GM18951 (cell line): Measurements from ENCODE around the gene NOPCHAP1.
"Not testable (repeated sequence)": the region's sequence is repeated elsewhere in the genome, so short reads cannot be mapped to it uniquely, and the experiment has no call there.

Experiments
- POLR2A ChIP-seq: IDR thresholded peaks from 4 replicates; pipeline ENCODE4 v1.6.1; 2011; ENCODE audit warnings: mild to moderate bottlenecking; ENCODE audit not compliant: insufficient read length, insufficient read depth; ENCODE audit errors: extremely low read depth
- in situ Hi-C: fragments of 300-500 bp; cut with MboI; formaldehyde crosslinking; loops from one replicate; pipeline ENCODE4 v1.12.0; 2022; ENCODE audit warnings: low sequenced_read_pairs, mixed read lengths, inconsistent platforms; ENCODE audit not compliant: unreplicated experiment

NOPCHAP1 gene

DNA sequence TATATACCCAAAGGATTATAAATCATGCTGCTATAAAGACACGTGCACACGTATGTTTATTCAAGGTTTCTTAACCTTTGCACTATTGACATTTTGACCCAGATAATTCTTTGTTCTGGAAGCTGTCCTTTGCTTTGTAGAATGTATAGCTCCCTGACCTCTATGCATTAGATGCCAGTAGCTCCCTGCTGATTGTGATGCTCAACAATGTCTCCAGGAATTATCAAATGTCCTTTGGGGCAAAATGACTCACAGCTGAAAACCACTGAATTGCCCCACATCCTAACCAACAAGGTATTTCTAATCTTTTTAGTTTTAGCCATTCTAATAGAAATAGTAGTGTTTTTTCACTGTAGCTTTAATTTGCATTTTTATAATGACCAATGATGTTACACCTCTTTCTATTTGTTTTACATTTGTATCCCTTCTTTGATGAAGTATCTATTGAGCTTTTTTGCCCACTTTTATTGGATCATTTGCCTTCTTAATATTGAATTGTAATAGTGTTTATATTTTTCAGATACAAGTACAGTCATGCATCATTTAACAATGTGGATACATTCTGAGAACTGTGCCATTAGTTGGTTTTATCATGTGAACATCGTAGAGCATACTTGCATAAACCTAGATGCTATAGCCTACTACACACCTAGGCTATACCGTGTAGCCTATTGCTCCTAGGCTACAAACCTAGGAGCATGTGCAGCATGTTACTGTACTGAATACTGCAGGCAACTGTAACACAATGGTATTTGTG, 10.4 kb upstream of the NOPCHAP1 start:
- no peak for TF ChIP-seq POLR2A
- in situ Hi-C loops: no loop called here

DNA sequence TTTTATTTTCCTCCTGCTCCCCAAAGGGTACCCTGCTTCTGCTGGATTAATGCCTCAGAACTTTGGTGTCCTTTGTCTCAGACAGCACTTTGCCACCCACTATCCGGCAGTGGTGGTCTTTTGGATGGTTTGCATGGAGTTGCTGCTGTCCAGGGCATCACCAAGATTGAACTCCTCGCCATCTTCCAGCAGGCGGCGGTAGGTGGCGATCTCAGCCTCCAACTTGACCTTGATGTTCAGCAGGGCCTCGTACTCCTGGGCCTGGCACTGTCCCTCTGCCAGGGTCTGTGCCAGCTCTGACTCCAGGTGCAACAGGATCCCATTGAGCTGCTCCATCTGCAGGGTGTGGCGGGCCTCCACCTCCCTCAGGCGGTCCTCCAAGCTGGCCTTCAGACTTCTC, 9.4 kb upstream of the NOPCHAP1 start:
- in situ Hi-C loops: no loop called here
- TF ChIP-seq POLR2A: no peak

DNA sequence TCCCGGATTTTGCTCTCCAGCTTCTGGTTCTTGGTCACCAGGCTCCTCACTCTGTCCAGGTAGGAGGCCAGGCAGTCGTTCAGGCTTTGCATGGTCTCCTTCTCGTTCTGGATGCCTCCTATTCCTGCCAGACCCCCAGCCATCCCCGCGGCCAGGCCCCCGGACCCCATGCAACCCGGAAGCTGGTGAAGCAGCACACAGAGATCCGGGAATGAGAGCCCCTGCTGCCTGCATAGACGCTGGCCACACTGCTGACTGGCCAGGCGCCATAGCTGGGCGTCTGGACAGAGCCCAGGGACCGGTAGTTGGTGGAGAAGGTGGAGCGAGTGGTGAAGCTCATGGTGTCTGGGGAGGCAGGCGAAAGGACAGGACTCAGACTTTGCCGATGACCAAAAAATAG, 8.4 kb upstream of the NOPCHAP1 start:
- in situ Hi-C loops: not testable (repeated sequence)

DNA sequence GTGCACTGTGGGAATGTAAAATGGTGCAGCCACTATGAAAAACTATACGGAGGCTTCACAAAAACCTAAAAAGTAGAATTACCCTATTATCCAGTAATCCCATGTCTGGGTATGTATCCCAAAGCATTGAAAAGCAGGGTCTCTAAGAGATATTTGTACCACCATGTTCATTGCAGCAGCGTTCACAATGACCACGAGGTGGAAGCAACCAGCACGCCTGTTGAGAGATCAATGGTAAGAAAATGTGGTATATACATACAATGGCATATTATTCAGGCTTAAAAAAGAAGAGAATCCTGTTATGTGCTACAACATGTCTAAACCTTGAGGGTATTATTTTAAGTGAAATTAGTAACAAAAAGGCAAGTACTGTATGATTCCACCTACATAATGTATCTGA, 910 bp upstream of the NOPCHAP1 start:
- in situ Hi-C loops: no loop called here

DNA sequence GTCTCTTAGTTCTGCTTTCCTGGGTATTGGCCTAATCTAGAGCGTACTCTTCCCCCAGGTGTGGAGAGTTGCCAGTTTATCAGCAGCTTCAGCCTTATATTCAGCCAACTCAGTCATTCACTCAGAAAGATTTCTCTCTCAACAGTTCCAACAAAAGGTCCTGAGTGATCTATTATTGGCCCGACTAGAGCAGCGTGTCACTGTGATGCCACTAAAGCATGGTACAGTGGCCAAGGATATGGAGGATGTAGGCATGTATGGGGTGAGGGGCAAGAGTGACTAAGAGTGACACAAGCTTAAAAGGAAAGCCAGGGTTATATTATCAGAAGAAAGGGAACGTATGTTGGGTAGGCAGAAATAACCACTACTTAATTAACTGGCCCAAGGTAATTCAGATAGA, 4.8 kb downstream of the NOPCHAP1 start:
- in situ Hi-C loops: no loop called here
- TF ChIP-seq POLR2A: no peak

More for the DNA sequence above, 910 bp upstream of the NOPCHAP1 start:
- no peak for TF ChIP-seq POLR2A

DNA sequence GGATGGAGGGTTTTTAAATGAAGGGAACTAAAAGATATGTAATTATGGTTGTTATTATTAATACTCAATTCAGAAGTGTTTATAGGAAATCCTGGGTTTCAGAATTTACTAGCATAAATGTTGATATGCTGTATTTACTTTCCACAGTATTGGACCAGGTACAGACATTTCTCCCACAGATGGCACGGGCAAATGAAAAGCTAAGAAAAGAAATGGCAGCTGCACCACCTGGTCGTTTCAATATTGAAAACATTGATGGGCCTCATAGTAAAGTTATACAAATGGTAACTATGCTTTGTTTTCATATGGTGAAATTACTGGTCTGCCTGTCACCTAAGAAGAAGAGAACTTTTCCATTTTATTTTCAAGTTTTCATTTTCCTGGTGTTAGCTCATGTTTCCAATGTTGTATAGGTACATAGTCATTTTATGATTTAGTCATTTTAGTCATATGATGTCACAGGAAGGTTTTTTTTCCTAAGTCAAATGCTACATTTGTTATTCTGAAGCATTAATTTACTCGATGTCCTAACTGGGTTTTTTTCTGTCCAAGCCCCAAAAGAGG, 5.5 kb downstream of the NOPCHAP1 start:
- in situ Hi-C loops: no loop called here
- TF ChIP-seq POLR2A: no peak

DNA sequence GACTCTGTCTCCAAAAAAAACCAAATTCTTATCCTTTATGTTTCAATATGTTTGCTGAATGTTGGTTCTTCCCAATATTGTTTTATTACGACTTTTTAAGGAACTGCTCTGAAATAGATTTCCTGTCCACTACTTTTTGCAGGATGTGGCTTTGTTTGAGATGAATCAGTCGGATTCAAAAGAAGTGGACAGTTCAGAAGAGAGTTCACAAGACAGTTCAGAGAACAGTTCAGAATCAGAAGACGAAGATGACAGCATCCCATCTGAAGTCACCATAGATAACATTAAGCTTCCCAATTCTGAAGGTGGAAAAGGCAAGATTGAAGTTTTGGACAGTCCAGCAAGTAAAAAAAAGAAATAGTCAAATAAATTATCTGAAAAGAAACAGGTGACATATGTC, 8.2 kb downstream of the NOPCHAP1 start:
- no peak for TF ChIP-seq POLR2A
- in situ Hi-C loops: no loop called here

DNA sequence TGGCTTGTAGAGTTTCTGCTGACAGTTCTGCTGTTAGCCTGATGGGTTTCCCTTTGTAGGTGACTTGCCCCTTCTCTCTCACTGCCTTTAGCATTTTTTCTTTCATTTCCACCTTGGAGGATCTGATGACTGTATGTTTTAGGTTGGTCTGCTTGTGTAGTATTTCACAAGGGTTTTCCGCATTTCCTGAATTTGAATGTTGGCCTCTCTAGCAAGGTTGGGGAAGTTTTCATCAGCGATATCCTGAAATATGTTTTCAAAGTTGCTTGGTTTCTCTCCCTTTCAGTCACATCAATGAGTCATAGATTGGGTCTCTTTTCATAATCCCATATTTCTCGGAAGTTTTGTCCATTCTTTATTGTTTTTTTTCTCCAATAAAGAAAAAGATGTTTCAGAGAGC, 11.4 kb downstream of the NOPCHAP1 start:
- in situ Hi-C loops: no loop called here
- no peak for TF ChIP-seq POLR2A

DNA sequence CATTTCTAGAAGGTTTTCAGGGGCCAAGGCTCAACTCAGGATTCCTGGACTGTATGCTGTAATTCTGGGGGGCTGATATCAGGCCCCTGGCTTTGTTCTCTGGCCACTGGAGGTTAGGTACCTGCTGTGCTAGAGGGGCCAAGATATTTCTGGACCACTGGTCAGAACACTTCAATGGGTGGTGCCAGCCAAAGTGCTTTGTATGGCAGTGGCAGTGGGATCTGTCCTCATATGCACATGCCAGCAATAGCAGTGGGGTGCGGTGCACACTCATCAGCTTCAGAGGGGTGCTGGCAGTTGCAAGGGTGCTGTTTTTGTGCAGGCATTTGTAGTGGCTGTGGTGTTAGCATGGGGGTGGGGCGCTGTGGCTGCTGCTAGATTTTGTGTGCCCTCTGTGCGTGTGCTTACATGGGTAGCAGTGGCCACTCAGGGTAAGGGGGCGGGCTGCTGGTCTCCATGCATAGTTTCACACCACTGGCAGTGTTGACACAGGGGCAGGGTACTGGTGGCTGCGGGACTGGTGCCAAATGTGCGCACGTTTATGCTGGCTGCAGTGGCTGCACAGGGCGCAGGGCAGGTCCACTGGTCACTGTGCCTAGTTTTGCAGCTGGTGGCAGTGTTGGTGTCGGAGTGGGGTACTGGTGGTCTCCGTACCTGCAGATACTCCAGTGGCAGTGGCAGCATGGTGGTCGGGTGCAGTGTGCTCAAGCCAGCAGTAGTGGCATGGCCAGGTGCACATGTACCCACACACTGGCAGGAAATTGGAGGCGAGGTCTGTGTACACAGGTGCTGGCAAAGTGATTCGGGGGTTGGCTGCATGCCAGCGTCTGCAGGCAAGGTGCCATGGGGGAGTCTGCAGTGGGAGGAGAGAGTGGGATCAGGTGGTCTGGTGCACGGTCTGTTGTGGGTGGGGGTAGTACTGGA, 12.6 kb downstream of the NOPCHAP1 start:
- in situ Hi-C loops: no loop called here
- no peak for TF ChIP-seq POLR2A

DNA sequence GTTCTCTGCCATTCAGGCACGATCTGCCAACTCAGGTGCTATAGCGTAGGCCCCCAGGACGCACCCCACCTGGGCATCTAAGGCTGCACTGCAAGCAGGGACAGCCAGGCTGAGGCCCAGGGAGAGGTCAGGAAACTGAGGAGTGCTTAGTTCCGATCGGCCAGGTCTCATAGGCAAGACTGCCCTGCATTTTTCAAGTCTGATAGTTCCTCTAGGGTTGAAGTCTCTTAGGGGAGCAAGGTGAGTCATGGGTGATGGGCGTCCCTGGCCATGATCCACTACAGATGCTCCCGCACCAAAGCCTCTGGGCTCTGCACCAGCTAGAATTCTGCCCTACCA, 13.2 kb downstream of the NOPCHAP1 start:
- in situ Hi-C loops: no loop called here
- no peak for TF ChIP-seq POLR2A

DNA sequence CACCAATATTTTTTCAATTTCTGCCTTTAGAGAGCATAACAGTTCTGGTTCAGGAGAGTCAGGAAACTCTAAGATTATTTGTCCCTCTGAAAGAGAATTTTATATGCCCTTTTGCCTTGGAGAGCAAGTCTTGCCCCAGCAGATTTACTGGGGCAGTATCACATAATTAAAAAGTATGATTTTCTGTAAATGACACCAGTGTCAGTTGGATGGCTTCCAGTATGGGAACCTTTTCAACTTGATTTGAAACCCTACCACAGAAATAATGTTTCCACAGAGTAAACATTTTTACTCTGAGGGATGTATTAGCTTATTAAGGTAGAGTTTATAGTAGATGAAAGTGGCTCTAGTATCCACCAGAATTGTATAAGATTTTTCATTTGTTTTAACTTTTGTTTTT, 15.4 kb downstream of the NOPCHAP1 start:
- in situ Hi-C loops: no loop called here

DNA sequence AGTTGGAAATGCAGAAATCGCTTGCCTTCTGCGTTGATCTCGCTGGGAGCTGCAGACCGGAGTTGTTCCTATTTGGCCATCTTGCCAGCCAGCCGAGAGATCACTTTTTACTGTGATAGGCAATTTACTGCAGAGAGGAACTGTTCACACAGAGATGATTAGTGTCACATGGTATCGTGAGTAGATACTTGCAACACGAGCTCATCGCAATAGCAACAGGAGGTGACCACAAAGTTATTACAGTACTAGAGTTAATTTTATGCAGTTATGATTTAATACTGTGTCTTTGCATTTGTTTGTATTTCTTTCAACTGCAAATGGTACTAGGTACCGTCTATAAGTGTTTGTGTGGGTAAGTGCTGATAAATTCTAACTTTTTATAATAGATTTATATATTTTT, 27.8 kb downstream of the NOPCHAP1 start:
- no peak for TF ChIP-seq POLR2A
- in situ Hi-C loops: no loop called here

More for the DNA sequence above, 15.4 kb downstream of the NOPCHAP1 start:
- no peak for TF ChIP-seq POLR2A

DNA sequence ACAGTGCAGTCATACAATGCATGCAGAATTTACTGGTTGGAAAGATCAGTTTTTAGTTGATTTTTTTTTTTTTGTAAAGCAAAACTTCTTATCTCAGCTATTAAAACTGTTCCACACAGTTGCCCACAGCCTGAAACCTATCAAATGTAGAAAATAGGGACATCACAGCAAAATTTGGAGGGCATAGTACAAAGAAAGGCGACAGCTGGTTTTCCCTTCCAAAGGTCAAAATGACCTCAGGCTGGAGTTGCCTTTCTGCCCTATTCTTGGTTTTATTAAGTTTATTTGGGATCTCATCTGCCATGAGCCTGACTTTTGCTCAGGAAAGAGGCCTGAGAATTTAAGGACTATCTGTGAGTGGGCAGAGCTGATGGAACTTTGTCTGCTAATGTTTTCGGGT, 28.5 kb downstream of the NOPCHAP1 start:
- no peak for TF ChIP-seq POLR2A
- in situ Hi-C loops: no loop called here

DNA sequence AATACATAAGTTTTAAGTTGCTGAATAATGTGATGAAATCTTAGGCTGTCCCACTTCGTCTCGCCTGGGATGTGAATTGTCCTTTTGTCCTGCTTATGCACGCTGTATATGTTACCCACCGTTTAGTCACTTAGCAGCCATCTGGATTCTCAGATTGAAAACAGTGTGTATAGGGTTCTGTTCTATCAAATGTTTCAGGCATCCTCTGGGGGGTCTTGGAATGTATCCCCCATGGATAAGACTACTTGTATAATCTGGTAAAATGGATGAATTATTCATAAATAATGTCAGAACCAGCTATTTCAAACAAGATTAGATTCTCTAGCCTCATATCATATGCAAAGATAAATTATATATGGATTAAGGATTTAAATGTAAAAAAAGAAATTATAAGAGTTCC, 29.4 kb downstream of the NOPCHAP1 start:
- no peak for TF ChIP-seq POLR2A
- in situ Hi-C loops: no loop called here

DNA sequence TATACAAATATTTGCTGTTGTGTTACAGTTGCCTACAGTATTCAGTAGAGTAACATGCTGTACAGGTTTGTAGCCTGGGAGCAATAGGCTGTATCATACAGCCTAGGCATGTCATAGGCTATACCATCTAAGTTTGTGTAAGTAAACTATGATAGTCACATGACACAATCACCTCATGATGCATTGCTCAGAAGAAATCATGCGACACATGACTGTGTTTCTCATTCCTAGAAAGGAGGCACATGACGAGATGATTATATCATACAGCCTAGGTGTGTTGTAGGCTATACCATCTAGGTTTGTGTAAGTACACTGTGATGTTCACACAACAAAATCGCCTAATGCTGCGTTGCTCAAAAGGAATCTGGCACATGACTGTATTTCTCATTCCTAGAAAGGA, 31.9 kb downstream of the NOPCHAP1 start:
- no peak for TF ChIP-seq POLR2A
- in situ Hi-C loops: no loop called here
